ENCODE data around the gene CYP46A1.

Gene CYP46A1

DNA sequence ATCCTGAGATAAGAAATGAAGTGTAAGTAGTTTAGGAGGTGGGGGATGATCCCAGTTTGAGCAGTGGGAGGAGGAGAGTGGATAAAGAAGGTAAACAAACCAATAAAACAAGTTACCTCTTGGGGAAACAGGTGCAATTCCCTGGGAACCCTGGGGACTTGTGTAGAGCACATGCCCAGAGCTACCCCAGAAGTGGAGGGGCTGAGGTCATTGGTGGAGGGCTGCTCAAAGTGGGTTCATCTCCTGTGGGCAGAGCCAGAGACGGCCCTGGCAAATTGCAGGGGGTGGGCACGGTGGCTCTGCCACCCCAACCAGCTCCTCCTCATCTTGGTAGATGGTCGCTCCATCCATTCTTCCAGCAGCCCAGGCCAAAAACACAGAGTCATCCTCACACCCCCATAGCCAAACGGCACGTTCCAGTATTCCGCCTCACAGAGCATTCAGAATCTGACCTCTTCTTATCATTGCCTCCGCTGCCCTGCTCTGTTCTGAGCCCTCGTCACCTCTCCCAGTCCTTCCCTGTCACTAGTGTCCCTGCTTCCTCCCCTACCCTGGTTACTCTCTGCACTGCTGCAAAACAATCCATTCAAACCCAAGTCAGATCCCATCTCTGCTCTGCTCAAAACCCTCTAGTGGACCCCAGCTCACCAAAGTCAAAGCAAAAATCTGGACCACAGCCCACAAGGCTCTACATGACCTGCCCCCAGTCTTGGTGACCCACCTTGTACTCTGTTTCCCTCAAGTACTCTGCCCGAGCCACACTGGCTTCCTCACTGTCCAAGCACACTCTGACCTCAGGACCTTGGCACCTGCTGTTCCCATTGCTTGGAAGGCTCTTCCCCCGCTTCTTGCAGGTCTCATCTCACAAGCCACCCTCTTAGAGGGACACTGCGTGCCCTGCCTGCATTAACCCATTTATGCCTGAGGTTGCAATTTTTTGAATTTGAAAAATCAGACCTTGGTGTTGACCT, 5.5 kb downstream of the CYP46A1 start:
- no peak for DNase-seq

DNA sequence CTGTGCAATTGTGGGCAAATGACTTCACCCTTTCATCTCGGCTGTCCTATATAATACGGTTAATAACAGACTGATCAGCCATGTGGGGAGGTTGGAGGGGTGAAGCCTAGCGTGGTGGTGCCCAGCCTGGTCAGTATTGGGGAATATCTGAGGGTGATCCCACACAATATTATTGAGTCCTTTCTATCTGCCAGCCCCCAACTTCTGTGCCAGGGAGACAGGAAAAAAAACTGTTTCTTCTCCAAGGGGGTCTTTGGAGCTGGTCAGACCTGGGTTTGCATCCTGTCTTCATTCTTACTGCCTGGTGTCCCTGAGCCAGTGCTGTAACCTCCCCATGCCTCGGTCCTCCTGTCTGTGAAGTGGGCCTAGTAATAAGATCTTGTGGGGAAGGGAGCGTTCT, 6.5 kb downstream of the CYP46A1 start:
- DNase-seq, result no peak

DNA sequence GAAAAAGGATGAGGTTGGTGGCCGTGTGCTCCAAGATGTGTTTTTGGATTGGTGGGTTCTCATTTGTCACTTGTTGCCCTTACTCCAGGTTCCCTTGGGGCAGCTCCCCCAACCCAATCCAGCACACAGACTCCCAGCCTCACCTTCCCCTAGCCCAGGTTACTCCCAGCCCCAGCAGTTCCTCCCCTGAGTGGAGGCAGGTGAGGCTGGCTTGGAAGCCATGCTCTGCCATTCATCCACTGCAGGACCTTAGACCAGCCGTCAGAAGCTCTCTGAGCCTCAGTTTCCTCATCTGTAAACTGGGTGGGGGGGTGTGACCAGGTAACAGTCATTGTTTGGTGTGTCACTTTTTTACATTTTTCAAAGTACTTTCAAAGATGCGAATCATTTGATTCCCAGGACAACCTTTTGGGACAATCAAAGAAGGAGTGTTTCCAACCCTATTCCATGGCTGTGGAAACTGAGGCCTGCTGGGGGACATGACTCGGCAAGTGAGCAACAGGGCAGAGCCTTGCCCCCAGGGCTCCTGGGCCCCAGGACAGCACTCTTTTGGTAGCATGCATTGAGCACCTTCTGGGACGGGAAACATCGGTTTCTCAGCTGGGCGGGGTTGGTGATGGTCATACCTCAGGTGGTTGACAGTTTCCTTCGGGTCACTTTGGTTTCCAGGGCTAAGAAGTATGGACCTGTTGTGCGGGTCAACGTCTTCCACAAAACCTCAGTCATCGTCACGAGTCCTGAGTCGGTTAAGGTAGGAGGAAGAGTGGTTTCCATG, 7.2 kb downstream of the CYP46A1 start:
- DNase-seq, result no peak

DNA sequence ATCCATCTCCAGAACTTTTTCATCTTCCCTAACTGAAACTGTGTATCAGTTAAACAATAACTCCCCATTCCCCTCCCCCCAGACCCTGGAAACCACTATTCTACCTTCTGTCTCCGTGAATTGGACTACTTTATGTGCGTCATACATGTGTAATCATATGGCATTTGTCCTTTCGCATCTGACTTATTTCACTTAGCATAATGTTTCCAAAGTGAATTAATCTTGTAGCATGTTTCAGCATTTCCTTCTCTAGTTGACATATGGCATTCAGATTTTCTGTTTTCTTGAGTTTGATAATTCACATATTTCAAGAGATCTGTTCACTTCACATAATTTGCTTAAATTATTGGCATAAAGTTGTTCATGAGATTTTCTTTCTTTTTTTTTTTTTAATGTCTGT, 9.8 kb downstream of the CYP46A1 start:
- DNase-seq, result no peak

DNA sequence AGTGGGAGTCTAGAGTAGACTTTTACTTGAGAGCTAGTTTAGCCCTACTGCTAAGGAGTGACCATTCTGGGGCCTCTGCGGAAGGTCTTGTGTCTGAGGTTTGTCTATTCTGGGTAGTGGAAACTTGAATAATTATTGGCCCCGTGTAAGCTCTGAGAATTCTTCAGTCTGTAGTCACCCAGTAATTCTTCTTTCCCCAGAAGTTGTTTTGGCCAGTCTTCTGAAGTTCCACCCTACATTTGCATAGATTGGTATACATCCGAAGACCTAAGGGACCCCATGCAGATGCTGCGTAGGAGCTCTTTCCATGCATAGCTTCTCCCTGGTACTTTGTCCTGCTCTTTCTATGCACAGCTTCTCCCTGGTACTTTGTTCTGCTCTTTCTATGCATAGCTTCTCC, 12.8 kb downstream of the CYP46A1 start:
- no peak for DNase-seq

DNA sequence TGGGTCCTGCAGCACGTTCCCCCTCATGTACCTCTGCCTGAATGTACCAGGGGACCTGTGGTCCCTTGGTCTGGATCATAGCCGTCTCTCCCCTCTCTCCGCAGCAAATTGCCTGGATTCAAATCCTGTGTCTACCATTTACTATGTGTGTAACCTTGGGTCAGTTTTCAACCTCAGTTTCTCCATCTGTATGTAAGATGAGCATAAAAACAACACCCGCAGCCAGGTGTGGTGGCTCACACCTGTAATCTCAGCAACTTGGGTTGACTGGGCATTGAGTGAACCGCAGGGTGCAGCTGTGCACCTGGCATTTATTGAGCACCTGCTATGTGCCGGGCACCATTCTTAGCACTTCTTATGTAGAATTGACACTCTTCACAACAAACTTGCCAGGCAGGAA, 14.1 kb downstream of the CYP46A1 start:
- no peak for DNase-seq

DNA sequence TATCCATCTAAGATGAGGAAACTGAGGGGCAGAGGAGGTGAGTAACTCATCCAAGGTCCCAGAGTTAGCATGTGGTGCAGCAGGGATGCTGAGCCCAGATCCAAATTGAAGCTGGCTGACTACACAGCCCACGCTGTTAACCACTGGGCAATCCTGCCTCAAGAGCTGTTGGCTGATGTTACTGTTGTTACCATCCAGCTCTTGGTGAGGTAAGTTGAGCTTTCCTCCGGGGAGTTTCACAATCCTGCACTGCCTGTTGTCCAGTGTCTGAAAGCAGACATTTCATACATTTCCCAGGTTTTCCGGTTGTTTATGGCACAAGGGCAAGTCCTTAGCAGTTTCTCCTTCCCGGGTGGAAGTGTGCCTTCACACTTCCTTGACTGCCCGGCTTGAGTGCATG, 14.5 kb downstream of the CYP46A1 start:
- no peak for DNase-seq

DNA sequence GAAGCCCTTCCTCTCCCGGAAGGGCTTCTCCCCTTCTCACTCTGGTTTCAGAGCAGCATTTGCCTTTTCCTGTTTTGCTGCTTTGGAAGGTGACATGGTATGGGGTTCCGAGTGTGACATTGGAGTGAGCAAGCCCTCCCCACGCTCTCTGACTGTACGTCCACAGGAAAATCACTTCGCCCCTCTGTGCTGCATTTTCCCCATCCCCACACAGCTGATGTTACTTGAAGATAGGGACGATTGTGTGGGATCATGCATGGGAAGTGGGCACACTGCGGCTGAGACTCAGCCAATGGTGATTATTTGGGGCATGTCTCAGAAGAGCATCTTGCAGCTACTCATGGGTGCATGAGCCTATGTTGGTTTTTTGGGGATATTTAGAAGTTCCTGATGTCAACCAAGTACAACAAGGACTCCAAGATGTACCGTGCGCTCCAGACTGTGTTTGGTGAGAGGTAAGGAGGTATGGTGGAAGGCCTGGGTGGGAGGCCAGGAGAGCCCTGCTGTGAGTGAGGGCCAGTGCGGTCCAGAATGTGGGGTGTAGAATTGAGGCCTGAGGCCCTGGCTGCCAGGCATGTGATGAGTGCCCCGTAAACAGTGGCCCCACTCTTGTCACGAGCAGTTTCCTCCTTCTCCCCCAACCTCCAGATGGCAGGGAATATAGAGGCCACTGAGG, 15.1 kb downstream of the CYP46A1 start:
- no peak for DNase-seq

DNA sequence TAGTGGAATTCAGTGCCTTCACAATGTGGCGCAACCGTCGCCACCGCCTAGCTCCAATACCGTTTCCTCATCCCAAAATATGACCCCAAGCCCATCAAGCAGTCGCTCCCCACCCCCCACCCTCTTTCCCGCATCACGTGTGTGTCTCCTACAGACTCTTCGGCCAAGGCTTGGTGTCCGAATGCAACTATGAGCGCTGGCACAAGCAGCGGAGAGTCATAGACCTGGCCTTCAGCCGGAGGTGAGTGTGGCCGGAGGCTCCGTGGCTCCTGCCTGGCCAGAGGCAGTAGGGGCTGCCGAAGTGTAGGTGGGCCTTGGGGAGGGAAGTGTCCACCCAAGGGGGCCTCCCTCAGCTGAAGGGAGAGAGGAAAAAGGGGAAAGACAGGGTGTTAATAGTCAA, 15.8 kb downstream of the CYP46A1 start:
- no peak for DNase-seq

DNA sequence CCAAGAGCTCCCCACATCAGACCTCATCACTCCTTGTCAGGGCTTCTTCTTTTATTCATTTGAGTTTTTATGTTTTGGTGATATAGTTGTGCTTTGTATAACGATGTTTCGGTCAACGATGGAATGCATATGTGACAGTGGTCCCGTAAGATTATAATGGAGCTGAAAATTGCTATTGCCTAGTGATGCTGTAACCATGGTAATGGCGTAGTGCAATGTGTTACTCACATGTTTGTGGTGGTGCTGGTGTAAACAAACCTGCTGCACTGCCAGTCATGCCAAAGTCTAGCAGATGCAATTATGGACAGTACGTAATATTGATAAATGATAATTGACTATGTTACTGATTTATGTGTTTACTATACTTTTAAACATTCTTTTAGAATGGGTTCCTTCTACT, 16.3 kb downstream of the CYP46A1 start:
- DNase-seq, result no peak

DNA sequence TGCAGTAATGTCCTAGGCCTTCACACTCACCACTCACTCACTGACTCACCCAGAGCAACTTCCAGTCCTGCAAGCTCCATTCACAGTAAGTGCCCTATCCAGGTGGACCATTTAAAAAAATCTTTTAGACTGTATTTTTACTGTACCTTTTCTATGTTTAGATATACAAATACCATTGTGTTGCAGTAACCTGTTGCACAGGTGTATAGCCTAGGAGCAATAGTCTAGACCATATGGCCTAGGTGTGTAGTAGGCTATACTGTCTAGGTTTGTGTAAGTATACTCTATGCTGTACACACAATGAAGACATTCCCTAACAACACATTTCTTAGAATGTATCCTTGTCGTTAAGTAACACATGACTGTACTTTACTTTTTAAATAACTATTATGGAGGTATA, 17.2 kb downstream of the CYP46A1 start:
- no peak for DNase-seq

DNA sequence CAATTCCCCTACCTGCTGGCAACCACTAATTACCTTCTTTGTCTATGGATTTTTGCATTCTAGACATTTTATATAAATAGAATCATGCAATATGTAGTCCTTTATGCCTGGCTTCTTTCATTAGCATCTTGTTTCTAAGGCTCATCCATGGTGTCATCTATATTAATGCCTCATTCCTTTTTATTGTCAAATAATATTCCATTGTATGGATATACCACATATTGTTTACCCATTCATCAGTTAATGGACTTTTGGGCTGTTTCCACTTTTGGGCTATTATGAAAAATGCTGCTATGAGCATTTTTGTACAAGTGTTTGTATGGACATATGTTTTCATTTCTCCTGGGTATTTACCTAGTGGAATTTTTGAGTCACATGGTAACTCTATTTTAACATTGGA, 18.0 kb downstream of the CYP46A1 start:
- DNase-seq, result no peak

DNA sequence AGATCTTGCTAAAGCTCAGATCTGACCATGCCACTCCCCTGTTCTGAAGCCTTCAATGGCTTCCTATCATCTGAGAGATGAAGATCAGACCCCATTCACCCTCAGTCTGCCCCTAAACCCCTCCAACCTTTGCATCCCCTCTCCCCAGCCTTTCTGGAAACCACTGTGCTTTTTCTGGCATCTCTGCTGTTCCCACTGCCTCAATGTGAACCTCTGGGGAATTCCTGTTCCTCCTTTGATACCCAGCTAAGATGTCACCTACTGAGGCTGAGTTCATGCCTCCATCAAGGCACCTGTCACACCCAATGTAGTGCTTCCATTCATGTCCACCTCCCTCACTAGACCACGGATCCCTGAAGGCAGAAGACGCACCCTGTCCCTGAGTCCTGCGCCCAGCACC, 19.3 kb downstream of the CYP46A1 start:
- DNase-seq, result no peak

DNA sequence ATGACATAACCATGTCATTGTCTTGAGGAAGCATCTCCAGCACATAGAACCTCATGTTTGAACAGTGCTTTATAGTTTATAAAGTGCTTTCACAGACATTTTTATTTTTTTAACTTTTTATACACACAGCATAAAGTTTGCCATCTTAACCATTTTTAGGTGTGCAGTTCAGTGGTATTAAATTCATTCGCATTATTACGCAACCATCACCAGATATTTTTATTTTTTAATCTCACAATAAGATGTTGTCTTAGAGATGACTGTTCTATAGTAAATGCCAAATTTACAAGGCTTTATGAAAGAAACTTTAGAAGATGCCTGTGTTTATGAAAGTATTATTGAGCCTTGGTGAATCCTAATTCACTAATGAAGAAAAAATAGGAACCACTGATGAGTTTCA, 19.9 kb downstream of the CYP46A1 start:
- DNase-seq, result no peak

DNA sequence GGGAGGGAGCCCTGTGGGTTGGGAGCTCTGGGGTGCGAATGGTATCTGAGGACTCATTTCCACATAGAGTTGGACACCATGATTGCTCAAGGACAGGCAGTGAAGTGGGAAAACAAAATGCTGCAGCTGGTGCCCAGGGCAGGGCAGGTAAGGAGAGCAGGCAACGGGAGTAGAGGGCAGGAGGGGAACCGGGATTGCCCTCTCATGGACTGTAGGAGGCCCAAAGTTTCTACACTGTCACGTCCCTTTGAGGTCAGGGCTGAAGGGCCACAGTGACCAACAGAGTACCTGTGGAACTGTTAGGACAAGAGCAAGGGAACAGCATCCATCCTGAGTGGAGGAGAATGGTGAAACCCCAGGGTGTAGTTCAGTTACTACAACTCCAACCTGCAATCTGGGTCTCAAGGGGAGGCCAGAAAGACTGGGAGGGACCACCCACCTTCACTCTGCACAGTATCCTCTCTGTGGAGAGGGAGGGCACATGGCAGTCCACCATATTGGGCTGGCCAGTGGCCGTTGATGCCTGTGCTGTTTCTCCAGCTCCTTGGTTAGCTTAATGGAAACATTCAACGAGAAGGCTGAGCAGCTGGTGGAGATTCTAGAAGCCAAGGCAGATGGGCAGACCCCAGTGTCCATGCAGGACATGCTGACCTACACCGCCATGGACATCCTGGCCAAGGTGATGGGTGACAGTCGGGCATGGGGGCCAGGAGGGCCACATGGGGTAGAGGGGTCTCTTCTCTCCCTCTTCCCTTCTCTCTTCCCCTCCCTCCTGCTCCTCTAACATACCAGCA, 22.2 kb downstream of the CYP46A1 start:
- DNase-seq, result no peak

DNA sequence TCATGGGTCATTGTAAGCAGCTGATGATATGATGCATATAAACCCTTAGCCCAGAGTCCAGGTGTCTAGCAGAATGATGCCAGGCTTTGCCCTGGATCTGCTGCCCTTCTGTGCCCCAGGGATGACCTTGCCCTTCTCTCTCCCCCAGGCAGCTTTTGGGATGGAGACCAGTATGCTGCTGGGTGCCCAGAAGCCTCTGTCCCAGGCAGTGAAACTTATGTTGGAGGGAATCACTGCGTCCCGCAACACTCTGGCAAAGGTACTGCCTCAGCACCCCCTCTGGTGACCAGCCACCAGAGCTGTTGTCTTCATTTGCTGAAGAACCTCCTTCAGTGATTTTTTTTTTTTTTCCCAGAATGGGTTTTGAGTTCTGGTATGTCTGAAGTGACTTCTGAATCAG, 23.3 kb downstream of the CYP46A1 start:
- DNase-seq, result no peak

DNA sequence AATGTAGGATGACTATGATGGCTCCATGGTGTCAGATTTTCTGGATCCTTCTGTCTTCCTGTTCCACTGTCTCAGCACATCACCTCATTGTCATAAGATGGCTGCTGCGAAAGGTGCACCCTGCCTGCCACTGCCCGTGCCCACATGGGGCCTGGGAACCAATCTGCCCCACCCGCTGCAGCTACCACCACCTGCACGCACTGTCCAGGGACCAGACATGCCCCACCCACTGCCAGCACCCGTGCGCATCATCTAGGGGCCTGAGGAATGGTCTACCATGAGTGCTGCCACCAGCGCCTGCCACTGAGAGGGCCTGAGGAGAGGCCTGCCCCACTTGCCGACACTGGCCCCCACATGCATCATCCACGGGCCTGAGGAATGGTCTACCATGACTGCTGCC, 23.8 kb downstream of the CYP46A1 start:
- no peak for DNase-seq

DNA sequence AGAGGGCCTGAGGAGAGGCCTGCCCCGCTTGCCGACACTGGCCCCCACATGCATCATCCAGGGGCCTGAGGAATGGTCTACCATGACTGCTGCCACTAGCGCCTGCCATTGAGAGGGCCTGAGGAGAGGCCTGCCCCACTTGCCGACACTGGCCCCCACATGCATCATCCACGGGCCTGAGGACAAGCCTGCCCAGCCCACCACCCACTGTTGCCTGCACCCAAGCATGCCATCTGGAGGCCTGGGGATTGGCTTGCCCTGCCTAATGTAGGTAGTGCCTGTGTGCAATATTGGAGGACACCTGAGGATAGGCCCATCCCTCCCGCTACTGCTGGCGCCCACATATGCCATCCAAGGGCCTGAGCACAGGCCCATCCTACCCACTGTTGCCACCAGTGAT, 24.4 kb downstream of the CYP46A1 start:
- no peak for DNase-seq

DNA sequence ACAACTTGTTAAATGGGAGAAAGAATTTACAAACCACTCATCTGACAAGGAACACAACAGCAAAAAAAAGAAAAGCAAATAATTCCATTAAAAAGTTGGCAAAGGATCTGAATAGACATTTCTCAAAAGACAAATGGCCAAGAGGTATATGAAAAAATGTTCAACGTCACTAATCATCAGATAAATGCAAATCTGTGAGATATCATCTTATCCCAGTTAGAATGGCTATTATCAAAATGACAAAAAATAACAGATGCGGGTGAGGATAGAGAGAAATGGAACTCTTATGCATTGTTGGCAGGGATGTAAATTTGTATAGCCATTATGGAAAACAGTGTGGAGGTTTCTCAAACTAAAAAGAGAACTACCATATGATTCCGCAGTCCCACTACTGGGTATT, 29.9 kb downstream of the CYP46A1 start:
- no peak for DNase-seq

DNA sequence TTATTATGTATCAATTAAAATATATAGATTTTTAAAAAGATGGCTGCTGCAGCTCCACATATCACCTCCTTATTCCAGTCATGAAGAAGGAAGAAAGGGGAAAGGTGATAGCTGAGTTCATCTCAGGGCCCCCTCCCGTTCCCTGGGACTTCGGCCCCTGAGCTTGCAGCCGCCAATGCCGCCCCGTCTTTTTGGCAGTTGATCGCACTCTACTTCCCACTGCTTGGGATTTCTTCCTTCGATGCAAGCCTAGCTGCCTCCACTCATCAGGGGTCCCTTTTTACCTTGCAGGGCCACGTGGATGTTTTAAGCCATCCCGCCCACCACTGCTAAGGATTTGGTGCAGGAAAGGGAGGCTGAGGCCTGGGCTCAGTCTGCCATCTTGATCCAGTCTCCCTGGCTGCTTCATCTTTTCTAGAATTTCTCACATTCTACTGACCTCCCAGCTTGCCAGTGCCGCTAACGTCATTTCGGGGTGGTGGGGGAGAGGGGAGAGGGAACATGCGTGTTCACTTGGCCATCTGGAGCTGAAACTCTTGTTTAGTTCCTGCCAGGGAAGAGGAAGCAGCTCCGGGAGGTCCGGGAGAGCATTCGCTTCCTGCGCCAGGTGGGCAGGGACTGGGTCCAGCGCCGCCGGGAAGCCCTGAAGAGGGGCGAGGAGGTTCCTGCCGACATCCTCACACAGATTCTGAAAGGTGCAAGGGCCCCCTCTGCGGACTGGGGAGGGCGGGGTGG, 31.3 kb downstream of the CYP46A1 start:
- no peak for DNase-seq

DNA sequence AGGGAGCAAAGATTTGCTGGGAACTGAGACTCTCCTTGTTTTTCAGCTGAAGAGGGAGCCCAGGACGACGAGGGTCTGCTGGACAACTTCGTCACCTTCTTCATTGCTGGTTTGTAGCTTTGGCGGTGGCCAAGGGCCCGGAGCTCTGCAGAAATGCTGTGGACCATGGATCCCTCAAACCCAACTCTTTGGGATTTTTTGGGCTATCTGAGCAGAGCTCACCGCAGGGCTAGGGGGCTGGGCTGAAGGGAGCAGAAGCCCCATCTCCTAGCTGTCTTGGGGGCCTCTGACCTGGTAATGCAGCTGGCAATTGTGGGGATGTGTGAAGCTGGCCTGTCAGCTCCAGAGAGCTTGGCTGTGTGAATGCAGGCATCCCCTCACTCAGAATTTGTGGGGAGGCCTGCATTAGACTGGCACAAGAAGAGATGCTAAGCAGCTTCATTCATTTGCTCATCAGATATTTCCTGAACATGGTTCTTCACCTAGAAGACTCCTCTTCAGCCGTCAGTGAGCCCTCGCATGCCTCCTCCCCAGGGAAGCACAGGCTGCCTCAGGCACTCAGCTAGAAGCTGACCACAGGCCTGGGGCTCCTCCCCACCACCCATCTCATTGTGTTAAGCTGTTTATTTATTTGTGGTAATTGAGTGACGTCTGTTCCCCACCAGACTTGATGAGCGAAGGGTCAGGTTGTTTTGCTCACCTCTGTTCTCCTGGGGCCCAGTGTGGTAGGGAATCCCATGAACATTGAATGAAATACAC, 32.2 kb downstream of the CYP46A1 start:
- DNase-seq, result no peak

All from CD4-positive, alpha-beta T cell treated with Interleukin-17A for 1 hour (primary cell).